NCI-H2171 (cell line): ENCODE measurements around the gene LILRA6.
"Not testable (repeated sequence)": the region's sequence is repeated elsewhere in the genome, so short reads cannot be mapped to it uniquely, and the experiment has no call there.

Source experiments
- DNase-seq: peaks from one replicate; lab custom pipeline; 2025; lab: John Stamatoyannopoulos, UW

The LILRA6 gene

GRCh38 chr19:54262470-54262869, 19.9 kb upstream of the LILRA6 start:
- no peak for DNase-seq

GRCh38 chr19:54262066-54262465, 19.5 kb upstream of the LILRA6 start:
- DNase-seq = no peak

GRCh38 chr19:54257116-54257480, 14.5 kb upstream of the LILRA6 start, which contains the start of gene LILRB5:
LILRB5 (minus strand) TSS chr19:54257273; CDS start chr19:54257193, 80 bp downstream.
- no peak for DNase-seq

GRCh38 chr19:54256250-54257115, 13.9 kb upstream of the LILRA6 start:
- no peak for DNase-seq

DNA sequence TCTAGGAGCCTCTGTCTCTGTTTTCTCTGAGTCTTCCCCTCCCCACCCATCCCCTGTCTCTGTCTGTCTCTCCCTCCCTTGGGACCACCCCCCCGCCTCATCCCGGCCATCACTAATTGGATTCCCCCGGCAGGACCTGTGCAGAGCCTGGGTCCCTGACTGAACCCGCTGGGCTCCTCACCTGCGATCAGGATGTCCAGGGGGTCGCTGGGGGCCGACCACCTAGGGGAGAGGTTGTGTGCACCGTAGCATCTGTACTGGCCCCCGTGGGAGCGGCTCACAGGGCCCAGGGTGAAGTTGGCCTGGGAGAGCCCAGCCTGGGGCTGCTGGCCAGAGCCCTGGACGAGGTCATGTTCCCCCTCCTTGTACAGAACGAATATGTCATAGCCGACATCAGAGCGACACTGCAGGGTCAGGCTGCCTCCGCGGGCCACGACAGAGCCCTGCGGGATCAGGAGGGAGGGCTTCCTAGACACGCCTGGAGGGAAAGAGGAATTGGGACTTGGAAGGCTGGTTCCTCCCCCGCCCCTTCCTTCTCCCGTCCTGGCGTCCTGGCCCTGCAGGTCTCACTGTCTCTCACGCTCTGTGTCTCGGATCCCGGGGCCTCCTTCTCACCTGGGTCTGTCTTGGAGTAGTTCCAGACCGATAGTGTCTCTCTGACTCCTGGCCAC, 12.7 kb upstream of the LILRA6 start:
- no peak for DNase-seq

DNA sequence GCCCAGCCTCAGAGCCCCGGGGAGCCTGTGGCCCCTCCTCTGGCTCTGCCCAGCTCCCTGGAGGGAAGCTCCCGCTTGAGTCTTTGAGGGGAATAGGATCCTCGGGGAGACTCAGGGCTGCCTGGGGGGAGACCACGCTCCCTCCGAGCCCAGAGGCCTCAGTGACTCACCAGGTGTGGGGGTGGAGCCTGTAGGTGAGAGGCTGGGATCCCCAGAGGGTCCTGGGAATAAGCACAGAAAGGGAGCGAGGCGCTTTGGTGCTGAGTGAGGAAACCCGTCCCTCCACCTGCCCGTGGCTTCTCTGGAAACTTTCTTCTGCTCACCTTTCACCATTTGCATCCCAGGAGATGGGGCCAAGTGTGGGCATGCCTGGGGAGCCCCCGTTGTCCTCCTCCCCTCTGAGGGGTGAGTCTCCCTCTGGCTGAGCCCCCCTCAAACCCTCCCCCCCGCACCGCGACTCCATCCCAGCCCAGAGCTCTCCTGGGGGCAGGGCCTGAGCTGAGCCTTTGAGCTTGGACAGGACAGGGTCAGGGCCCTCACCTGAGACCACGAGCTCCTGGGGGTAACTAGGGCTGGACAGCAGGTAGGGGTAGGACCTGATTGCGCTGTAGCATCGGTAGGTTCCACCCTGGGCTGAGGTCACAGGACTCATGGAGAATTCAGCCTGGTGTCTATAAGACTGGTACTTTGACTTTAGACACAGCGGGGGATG, 11.8 kb upstream of the LILRA6 start:
- DNase-seq = no peak

DNA sequence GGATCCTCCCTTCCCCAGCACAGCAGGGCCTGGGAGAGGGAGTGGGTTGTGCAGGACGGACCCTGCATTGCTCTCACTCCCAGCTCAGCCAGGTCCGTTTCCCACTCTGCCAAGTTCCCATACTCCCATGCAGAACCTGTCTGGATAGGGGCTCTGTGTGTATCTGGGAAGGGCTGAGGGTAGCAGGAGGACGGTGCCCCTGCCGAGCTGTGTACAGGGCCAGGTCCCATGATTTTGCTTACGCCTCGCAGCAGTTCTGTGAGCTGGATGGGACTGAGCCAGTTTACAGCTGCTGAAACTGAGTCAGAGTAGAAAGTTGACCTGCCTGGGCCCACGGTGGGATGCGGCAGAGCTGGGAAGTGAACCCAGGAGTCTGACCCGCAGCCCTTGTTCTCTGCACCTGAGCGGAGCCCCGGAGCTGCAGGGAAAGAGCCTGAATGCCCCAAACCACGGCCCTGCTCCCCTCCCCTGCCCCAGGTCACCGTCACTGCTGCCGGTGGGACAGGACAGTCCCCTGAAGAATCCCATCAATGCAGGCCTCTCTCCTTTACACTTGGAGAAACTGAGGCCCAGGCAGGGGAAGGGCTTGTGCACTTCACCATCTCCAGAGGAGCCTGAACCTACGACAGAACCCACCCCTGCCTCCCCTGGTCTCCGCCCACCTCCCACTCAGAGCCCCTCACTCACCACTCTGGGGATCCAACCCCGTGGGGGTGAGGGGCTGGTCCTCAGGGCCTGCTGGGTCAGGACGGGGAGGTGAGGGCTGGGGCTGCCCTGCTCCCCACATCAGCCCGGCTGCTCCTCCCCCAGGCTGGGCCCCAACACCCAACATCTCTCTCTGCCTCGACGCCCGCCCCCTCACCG, 11.0 kb upstream of the LILRA6 start:
- no peak for DNase-seq

- DNase-seq = no peak
Measured at GRCh38 chr19:54252845-54253244, 10.3 kb upstream of the LILRA6 start.

DNA sequence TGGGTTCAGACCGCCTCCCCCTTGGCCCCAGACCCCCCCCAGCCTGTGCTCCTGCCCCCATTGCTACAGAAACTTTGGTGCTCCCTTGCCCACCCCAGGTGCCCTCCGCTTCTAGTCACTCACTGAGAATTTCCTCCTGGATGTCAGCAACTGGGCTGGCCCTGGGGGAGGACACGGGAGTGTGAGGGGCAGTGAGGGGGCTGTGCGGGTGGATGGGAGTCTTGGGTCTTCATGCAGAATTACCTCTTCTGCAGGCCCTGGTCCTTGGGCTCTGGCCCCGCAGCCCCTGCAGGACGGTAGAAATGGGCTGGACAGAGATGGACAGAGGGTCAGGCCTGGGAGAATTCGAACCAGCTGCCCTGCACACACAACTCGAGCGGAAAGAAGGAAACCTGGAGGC, 9.7 kb upstream of the LILRA6 start:
- no peak for DNase-seq

DNA sequence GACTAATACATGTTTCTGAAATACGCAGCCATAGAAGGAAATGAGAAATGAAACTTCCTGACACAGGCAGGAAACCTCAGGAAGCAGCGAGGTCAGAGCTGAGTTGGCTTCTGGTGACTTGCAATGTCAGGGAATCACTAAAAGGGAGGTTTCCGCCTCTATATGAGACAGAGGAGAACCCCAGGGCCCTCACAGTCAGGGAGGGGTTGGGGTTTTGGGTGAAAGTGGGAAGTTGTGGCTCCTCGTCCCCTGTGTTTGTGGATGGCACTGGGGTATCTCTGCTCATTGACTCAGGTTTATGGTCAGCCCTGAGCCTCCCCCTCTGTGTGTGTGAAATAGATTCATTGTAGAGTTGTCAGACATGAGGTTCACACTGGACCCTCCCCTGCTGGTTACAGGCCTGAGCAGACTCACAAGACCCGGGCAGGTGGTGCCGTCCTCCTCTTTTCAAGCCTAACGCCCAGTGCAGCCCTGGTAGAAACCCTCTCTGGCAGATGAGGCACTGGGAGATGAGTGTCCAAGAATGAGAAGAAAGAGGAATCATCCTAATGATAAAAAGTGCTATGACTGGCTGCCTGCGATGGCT, 5.5 kb upstream of the LILRA6 start:
- DNase-seq = no peak

GRCh38 chr19:54247106-54247930, 4.7 kb upstream of the LILRA6 start:
- no peak for DNase-seq

DNA sequence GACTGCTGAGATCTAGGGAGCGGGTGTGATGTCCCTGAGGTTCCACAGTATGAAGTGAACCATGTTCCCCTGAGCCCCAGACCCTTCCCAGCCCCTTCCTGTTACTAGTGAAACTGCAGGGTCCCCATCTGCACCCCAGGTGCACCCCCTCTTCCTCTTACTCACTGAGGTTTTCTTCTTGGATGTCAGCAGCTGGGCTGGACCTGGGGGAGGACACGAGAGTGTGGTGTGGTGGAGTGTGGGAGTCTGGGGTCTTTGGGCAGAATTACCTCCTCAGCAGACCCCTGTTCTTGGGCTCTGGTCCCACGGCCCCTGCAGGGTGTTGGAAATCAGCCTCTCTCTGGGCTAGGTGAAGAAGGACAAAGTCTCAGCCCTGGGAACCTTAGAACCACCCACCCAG, 3.3 kb upstream of the LILRA6 start:
- DNase-seq = no peak

- not testable (repeated sequence) for DNase-seq
Measured at GRCh38 chr19:54243809-54244208, 1.2 kb upstream of the LILRA6 start.

GRCh38 chr19:54242234-54242633, 356 bp downstream of the LILRA6 start:
- DNase-seq = not testable (repeated sequence)

- not testable (repeated sequence) for DNase-seq
Measured at GRCh38 chr19:54240372-54241336, 1.9 kb downstream of the LILRA6 start.

- not testable (repeated sequence) for DNase-seq
Measured at GRCh38 chr19:54239491-54240371, 2.9 kb downstream of the LILRA6 start.

GRCh38 chr19:54233941-54234340, 8.6 kb downstream of the LILRA6 start:
- no peak for DNase-seq
